Smooth muscle cell (in vitro differentiated cells): ENCODE results near the gene CACNG1. TPM values are rescaled to one million over a fixed set of nuclear protein-coding genes. Genes with fewer than 3 reads are reported as not detected.

Experiments used
- DNase-seq: peaks from one replicate; lab custom pipeline; 2025; ENCODE audit not compliant: unreplicated experiment; lab: John Stamatoyannopoulos, UW
- H2AFZ ChIP-seq: fragments of 200-600 bp; sonication (generic); 2 replicates; pipeline ENCODE4 v1.6.0; 2016; ENCODE audit warnings: antibody characterized with exemption, low read depth, mild to moderate bottlenecking
- H3F3A ChIP-seq: fragments of 200-600 bp; sonication (generic); 2 replicates; pipeline ENCODE4 v1.6.0; 2017; ENCODE audit warnings: antibody characterized with exemption, low read depth
- H3K27ac ChIP-seq: fragments of 200-600 bp; sonication (generic); 2 replicates; pipeline ENCODE4 v1.5.1; 2016; ENCODE audit warnings: low read depth, mild to moderate bottlenecking
- H3K27me3 ChIP-seq: fragments of 200-600 bp; sonication (generic); 2 replicates; pipeline ENCODE4 v1.6.1; 2016; ENCODE audit warnings: low read depth, mild to moderate bottlenecking
- H3K36me3 ChIP-seq: fragments of 200-600 bp; sonication (generic); 2 replicates; pipeline ENCODE4 v1.5.1; 2016; ENCODE audit warnings: low read depth
- H3K4me1 ChIP-seq: fragments of 200-600 bp; sonication (generic); 2 replicates; pipeline ENCODE4 v1.5.1; 2016; ENCODE audit warnings: low read depth
- H3K4me2 ChIP-seq: fragments of 200-600 bp; sonication (generic); 2 replicates; pipeline ENCODE4 v1.6.0; 2016; ENCODE audit warnings: mild to moderate bottlenecking
- H3K4me3 ChIP-seq: fragments of 200-600 bp; sonication (generic); 2 replicates; pipeline ENCODE4 v1.5.1; 2016; ENCODE audit warnings: mild to moderate bottlenecking
- H3K79me2 ChIP-seq: fragments of 200-600 bp; sonication (generic); 2 replicates; pipeline ENCODE4 v1.6.0; 2016; ENCODE audit warnings: low read depth, mild to moderate bottlenecking
- H3K9ac ChIP-seq: fragments of 200-600 bp; sonication (generic); 2 replicates; pipeline ENCODE4 v1.6.0; 2016; ENCODE audit warnings: low read depth
- H3K9me3 ChIP-seq: fragments of 200-600 bp; sonication (generic); replicated peaks from 2 replicates; pipeline ENCODE4 v1.5.1; 2016; ENCODE audit warnings: low read depth
- H4K20me1 ChIP-seq: fragments of 200-600 bp; sonication (generic); 2 replicates; pipeline ENCODE4 v1.6.0; 2016; ENCODE audit warnings: low read depth
- WGBS: methylation state at CpG from one replicate; pipeline ENCODE4 v1.1.7; 2016; ENCODE audit warnings: low lambda C conversion rate; 5-methylcytosine and 5-hydroxymethylcytosine counted together
- polyA plus RNA-seq: library from polyadenylated mRNA; unstranded; fragments of >200 nt; fragmentation: Nextera tagmentation; extraction: Ambion mirVana; gene quantifications from 2 replicates; pipeline ENCODE4 v1.2.1, GENCODE V29; 2016
- total RNA-seq: library from RNA; depleted of rRNA; stranded (reverse); fragments of >200 nt; gene quantifications from 2 replicates; pipeline ENCODE4 v1.2.3, GENCODE V29; 2014
- TF ChIP-seq, protein P1 (sequence below): fragments of 200-600 bp; sonication (generic); IDR thresholded peaks from 2 replicates; pipeline ENCODE4 v1.5.1; 2017; ENCODE audit warnings: borderline replicate concordance, mild to moderate bottlenecking, antibody characterized with exemption; ENCODE audit not compliant: insufficient read depth, poor library complexity, severe bottlenecking

Gene CACNG1
- total and polyA plus RNA-seq, 2 experiments from 2014 or later, result not detected

DNA sequence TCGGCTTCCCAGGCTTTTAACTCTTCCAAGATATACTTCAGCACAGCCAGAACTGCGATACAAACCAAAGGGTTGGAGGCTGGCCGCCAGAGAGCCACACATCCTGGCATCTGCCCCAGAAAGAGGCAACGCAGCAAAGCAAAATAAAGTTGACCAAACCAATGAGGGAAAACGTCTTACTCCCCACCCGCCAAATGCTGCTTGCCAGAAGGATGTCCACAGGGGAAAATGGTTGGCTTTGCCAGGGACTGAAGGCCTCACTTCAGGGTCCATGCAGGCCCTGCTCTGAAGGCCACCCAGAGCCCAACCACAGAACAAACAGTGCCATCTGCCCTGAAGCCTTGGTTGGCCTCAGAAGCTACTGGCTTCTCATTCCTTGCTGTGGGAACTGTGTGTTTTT lies 15.0 kb downstream of the CACNG1 start:
- 93% methylated on average over 6 of the region's 6 CpGs for WGBS

DNA sequence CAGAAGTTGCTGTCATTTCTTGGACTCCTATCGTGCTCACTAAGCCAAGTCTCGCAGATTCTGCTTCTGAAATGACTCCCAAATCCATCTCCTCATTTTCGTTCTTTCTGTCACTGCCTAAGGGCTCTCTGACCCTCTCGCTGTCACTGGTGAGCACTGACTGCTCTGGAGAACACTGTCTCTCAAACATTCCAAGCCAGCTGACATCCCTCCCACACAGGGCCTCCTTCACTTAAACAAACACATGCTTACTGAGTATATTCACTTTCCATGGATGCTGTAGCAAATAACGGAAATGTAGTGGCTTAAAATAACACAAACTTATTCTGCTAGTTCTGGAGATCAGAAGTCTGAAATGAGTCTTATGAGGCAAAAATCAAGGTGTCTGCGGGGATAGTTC lies 18.8 kb downstream of the CACNG1 start:
- WGBS, result 84% methylated on average over 6 of the region's 6 CpGs
- no peak overlapping the region for H3K9ac ChIP-seq
- H3K27me3 ChIP-seq, result no peaks in the 10 kb centered on the region
- no peaks in the 10 kb centered on the region for H3F3A ChIP-seq
- H3K4me2 ChIP-seq, result no peak overlapping the region
- no peak overlapping the region for H3K4me3 ChIP-seq
- no peaks in the 10 kb centered on the region for H3K9me3 ChIP-seq
- no peak overlapping the region for H3K27ac ChIP-seq
- TF ChIP-seq, protein P1, sequence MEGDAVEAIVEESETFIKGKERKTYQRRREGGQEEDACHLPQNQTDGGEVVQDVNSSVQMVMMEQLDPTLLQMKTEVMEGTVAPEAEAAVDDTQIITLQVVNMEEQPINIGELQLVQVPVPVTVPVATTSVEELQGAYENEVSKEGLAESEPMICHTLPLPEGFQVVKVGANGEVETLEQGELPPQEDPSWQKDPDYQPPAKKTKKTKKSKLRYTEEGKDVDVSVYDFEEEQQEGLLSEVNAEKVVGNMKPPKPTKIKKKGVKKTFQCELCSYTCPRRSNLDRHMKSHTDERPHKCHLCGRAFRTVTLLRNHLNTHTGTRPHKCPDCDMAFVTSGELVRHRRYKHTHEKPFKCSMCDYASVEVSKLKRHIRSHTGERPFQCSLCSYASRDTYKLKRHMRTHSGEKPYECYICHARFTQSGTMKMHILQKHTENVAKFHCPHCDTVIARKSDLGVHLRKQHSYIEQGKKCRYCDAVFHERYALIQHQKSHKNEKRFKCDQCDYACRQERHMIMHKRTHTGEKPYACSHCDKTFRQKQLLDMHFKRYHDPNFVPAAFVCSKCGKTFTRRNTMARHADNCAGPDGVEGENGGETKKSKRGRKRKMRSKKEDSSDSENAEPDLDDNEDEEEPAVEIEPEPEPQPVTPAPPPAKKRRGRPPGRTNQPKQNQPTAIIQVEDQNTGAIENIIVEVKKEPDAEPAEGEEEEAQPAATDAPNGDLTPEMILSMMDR, result no peak
- no peaks in the 10 kb centered on the region for H3K4me1 ChIP-seq
- no peak for DNase-seq
- H3K36me3 ChIP-seq, result no peaks in the 10 kb centered on the region
- no peaks in the 10 kb centered on the region for H3K79me2 ChIP-seq
- H2AFZ ChIP-seq, result no peak overlapping the region
- no peaks in the 10 kb centered on the region for H4K20me1 ChIP-seq

More for the DNA sequence above, 15.0 kb downstream of the CACNG1 start:
- no peaks in the 10 kb centered on the region for H4K20me1 ChIP-seq
- no peak overlapping the region for H3K4me2 ChIP-seq
- H3K27ac ChIP-seq, result no peak overlapping the region
- no peak for DNase-seq
- H3K79me2 ChIP-seq, result no peaks in the 10 kb centered on the region
- no peak overlapping the region for H3K9ac ChIP-seq
- no peaks in the 10 kb centered on the region for H3K27me3 ChIP-seq
- no peak overlapping the region for H2AFZ ChIP-seq
- no peaks in the 10 kb centered on the region for H3K4me1 ChIP-seq
- H3K9me3 ChIP-seq, result no peaks in the 10 kb centered on the region
- no peak overlapping the region for H3K4me3 ChIP-seq
- no peaks in the 10 kb centered on the region for H3F3A ChIP-seq
- TF ChIP-seq, protein P1, result no peak
- H3K36me3 ChIP-seq, result no peaks in the 10 kb centered on the region

DNA sequence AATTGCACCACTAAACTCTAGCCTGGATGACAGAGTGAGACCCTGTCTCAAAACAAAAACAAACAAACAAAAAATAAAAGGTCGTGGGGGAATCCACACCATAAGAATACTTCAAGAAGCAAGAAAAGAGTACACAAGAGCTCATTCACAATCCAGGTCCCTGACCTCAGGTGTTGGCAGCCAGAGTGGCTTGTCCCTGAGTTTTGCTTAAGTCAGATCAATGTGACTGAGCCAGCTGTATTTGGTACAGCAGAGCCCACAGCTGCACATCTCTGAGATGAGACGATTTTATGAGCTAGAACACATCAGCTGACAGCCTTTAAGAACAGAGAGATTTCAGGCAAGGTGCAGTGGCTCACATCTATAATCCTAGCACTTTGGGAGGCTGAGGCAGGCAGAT lies 22.4 kb downstream of the CACNG1 start:
- Histone ChIP-seq H3K9me3 (no peaks in the 10 kb centered on the region), H4K20me1 (no peaks in the 10 kb centered on the region), H3K79me2 (no peaks in the 10 kb centered on the region), H2AFZ (no peak overlapping the region), H3K4me2 (no peak overlapping the region), H3K4me1 (no peaks in the 10 kb centered on the region), H3K9ac (no peak overlapping the region), H3K4me3 (no peak overlapping the region), H3K36me3 (no peaks in the 10 kb centered on the region), H3K27ac (no peak overlapping the region), H3F3A (peaks cover 5% of the 10 kb centered on the region), H3K27me3 (no peaks in the 10 kb centered on the region)
- no peak for DNase-seq
- TF ChIP-seq, protein P1, result no peak
- 70% methylated on average over 2 of the region's 2 CpGs for WGBS
